SK-N-SH (cell line): ENCODE measurements around the gene CCDC126. TPM values are rescaled to one million over a fixed set of nuclear protein-coding genes. Genes with fewer than 3 reads are reported as not detected.

Experiments
- CTCF ChIA-PET: fragments of 300-600, 350-600 bp; formaldehyde crosslinking; extraction: SDS; loops from one replicate; lab custom pipeline; 2021; lab: Yijun Ruan, JAX
- POLR2A ChIA-PET: fragments of 350-600 bp; sonication (Branson Sonifier 250); formaldehyde crosslinking; extraction: SDS; loops from one replicate; lab custom pipeline; 2020; ENCODE audit warnings: antibody characterized with exemption, inconsistent platforms; lab: Yijun Ruan, JAX
- DNase-seq: peaks from one replicate; pipeline ENCODE4 v3.0.0; 2012
- H2AFZ ChIP-seq: fragments of 200-600 bp; sonication (generic); 2 replicates; pipeline ENCODE4 v1.8.1; 2016; ENCODE audit warnings: antibody characterized with exemption, mild to moderate bottlenecking, low read depth
- H3F3A ChIP-seq: fragments of 200-600 bp; sonication (generic); replicated peaks from 2 replicates; pipeline ENCODE3; 2016; ENCODE audit warnings: antibody characterized with exemption, mild to moderate bottlenecking; ENCODE audit not compliant: insufficient read depth
- H3K27ac ChIP-seq, 2 experiments: fragments of 200-500 bp in 1 of 2; fragments of 200-600 bp in 1 of 2; sonication (Bioruptor generic) in 1 of 2; sonication (generic), shearing (Covaris generic) in 1 of 2; 2 replicates each; pipeline versions ENCODE4 v1.5.1 to v1.6.1; 2014 to 2016; ENCODE audit warnings: low read depth in 2 of 2, inconsistent platforms in 1 of 2, low read length in 1 of 2, mild to moderate bottlenecking in 1 of 2, mixed read lengths in 1 of 2
- H3K27me3 ChIP-seq: fragments of 200-600 bp; sonication (generic), shearing (Covaris generic); 2 replicates; pipeline ENCODE4 v1.6.1; 2016; ENCODE audit warnings: mixed run types; ENCODE audit not compliant: insufficient read depth
- H3K36me3 ChIP-seq, 2 experiments: fragments of 200-500 bp in 1 of 2; fragments of 200-600 bp in 1 of 2; sonication (Bioruptor generic) in 1 of 2; sonication (generic) in 1 of 2; replicated peaks in 1 of 2; 2 replicates each; pipeline versions ENCODE3 to v1.5.1; 2014 to 2016; ENCODE audit warnings: low read length in 1 of 2, mild to moderate bottlenecking in 1 of 2; ENCODE audit not compliant: insufficient read depth in 2 of 2, control insufficient read depth in 1 of 2
- H3K4me1 ChIP-seq, 2 experiments: fragments of 200-500 bp in 1 of 2; fragments of 200-600 bp in 1 of 2; sonication (Bioruptor generic) in 1 of 2; sonication (generic), shearing (Covaris generic) in 1 of 2; 2 replicates each; pipeline versions ENCODE4 v1.5.1 to v1.6.1; 2014 to 2016; ENCODE audit warnings: low read depth in 1 of 2, low read length in 1 of 2, mixed run types in 1 of 2; ENCODE audit not compliant: insufficient read depth in 2 of 2, control insufficient read depth in 1 of 2
- H3K4me2 ChIP-seq: fragments of 200-600 bp; sonication (generic), shearing (Covaris generic); 2 replicates; pipeline ENCODE4 v1.6.1; 2017; ENCODE audit warnings: mixed run types
- H3K4me3 ChIP-seq, 2 experiments: fragments of 200-500 bp in 1 of 2; fragments of 200-600 bp in 1 of 2; sonication (Bioruptor generic) in 1 of 2; sonication (generic), shearing (Covaris generic) in 1 of 2; 2 replicates each; pipeline versions ENCODE4 v1.5.1 to v1.8.1; 2014 to 2016; ENCODE audit warnings: low read depth in 2 of 2, inconsistent platforms in 1 of 2, low read length in 1 of 2, mild to moderate bottlenecking in 1 of 2, mixed read lengths in 1 of 2, moderate library complexity in 1 of 2
- H3K79me2 ChIP-seq: fragments of 200-600 bp; sonication (generic); 2 replicates; pipeline ENCODE4 v1.8.1; 2017; ENCODE audit warnings: mild to moderate bottlenecking; ENCODE audit not compliant: insufficient read depth
- H3K9ac ChIP-seq: fragments of 200-600 bp; sonication (generic); 2 replicates; pipeline ENCODE4 v1.6.1; 2017; ENCODE audit warnings: mixed run types
- H3K9me2 ChIP-seq: fragments of 200-600 bp; sonication (generic); 2 replicates; pipeline ENCODE4 v1.6.1; 2017; ENCODE audit warnings: mixed run types
- H3K9me3 ChIP-seq: fragments of 200-600 bp; sonication (generic); 2 replicates; pipeline ENCODE4 v1.6.1; 2017; ENCODE audit warnings: mixed run types, mild to moderate bottlenecking, moderate library complexity
- H4K20me1 ChIP-seq: fragments of 200-600 bp; sonication (generic); 2 replicates; pipeline ENCODE4 v1.6.1; 2017; ENCODE audit warnings: mild to moderate bottlenecking, mixed run types; ENCODE audit not compliant: insufficient read depth
- ELF1 ChIP-seq: IDR thresholded peaks from 2 replicates; pipeline ENCODE4 v1.4.0; 2012
- EZH2phosphoT487 ChIP-seq: fragments of 200-600 bp; sonication (generic); IDR thresholded peaks from 2 replicates; pipeline ENCODE4 v1.6.1; 2017; ENCODE audit warnings: low read depth, mixed run types, mild to moderate bottlenecking, antibody characterized with exemption, moderate library complexity, borderline replicate concordance
- FOXJ3 ChIP-seq: sonication (generic); formaldehyde crosslinking; IDR thresholded peaks from 2 replicates; pipeline ENCODE4 v1.5.1; 2020; ENCODE audit warnings: mild to moderate bottlenecking, missing genetic modification reagents
- FOXM1 ChIP-seq: IDR thresholded peaks from 2 replicates; pipeline ENCODE4 v1.4.0; 2012; ENCODE audit warnings: low read depth, mild to moderate bottlenecking
- GABPA ChIP-seq: IDR thresholded peaks from 2 replicates; pipeline ENCODE4 v1.4.0; 2012; ENCODE audit warnings: low read depth, mild to moderate bottlenecking
- GATA2 ChIP-seq: sonication (generic); formaldehyde crosslinking; IDR thresholded peaks from 2 replicates; pipeline ENCODE4 v1.5.0; 2020; ENCODE audit warnings: mild to moderate bottlenecking, missing genetic modification reagents
- MEF2A ChIP-seq: IDR thresholded peaks from 2 replicates; pipeline ENCODE4 v1.4.0; 2012; ENCODE audit warnings: low read depth, borderline replicate concordance
- NFIC ChIP-seq: IDR thresholded peaks from 2 replicates; pipeline ENCODE4 v1.4.0; 2012; ENCODE audit warnings: borderline replicate concordance
- NRF1 ChIP-seq: IDR thresholded peaks from 2 replicates; pipeline ENCODE4 v1.6.1; 2012; ENCODE audit warnings: low read depth, mild to moderate bottlenecking, low read length
- RAD21 ChIP-seq: IDR thresholded peaks from 2 replicates; pipeline ENCODE4 v1.6.1; 2012; ENCODE audit warnings: mild to moderate bottlenecking, low read length
- RCOR1 ChIP-seq: fragments of 150-350 bp; IDR thresholded peaks from 2 replicates; pipeline ENCODE4 v1.6.1; 2017; ENCODE audit warnings: antibody characterized with exemption, low read length
- RFX5 ChIP-seq: IDR thresholded peaks from 2 replicates; pipeline ENCODE4 v1.6.1; 2012; ENCODE audit warnings: mild to moderate bottlenecking, improper control_type of control experiment, low read length
- RXRA ChIP-seq: IDR thresholded peaks from 2 replicates; pipeline ENCODE4 v1.4.0; 2012; ENCODE audit warnings: low read depth, mild to moderate bottlenecking, borderline replicate concordance
- SIN3A ChIP-seq: IDR thresholded peaks from 2 replicates; pipeline ENCODE4 v1.6.1; 2012; ENCODE audit warnings: low read depth, mild to moderate bottlenecking, low read length, moderate library complexity, borderline replicate concordance
- SMC3 ChIP-seq: IDR thresholded peaks from 2 replicates; pipeline ENCODE4 v1.6.1; 2012; ENCODE audit warnings: low read depth, low read length, improper control_type of control experiment
- TEAD4 ChIP-seq: IDR thresholded peaks from 2 replicates; pipeline ENCODE4 v1.4.0; 2012; ENCODE audit warnings: mild to moderate bottlenecking, borderline replicate concordance; ENCODE audit not compliant: insufficient read depth
- WGBS: methylation state at CpG from one replicate; pipeline ENCODE4 v1.1.6; 2017; ENCODE audit warnings: low lambda C conversion rate; 5-methylcytosine and 5-hydroxymethylcytosine counted together
- polyA plus RNA-seq, 3 experiments: library from polyadenylated mRNA; depleted of rRNA; stranded (reverse); fragments of >200 nt; gene quantifications; 2 replicates each; pipeline ENCODE4 v1.2.3, GENCODE V29; 2012
- TF ChIP-seq, protein P1 (sequence below): IDR thresholded peaks from 2 replicates; pipeline ENCODE4; 2012
- TF ChIP-seq, protein P2 (sequence below): IDR thresholded peaks from 2 replicates; pipeline ENCODE4 v1.4.0; 2012; ENCODE audit warnings: low read depth, borderline replicate concordance
- TF ChIP-seq, protein P3 (sequence below): fragments of 200-600 bp; sonication (generic); IDR thresholded peaks from 2 replicates; pipeline ENCODE4 v1.6.1; 2017; ENCODE audit warnings: antibody characterized with exemption, mild to moderate bottlenecking, moderate library complexity
- TF ChIP-seq, protein P4 (sequence below): fragments of 150-350 bp; IDR thresholded peaks from 2 replicates; pipeline ENCODE4 v1.6.1; 2017; ENCODE audit warnings: antibody characterized with exemption, low read length, low read depth, borderline replicate concordance

CCDC126 gene
- polyA plus RNA-seq, 1 of the 3 experiments (the other 2 are of a cell fraction), result 5.5 TPM

DNA sequence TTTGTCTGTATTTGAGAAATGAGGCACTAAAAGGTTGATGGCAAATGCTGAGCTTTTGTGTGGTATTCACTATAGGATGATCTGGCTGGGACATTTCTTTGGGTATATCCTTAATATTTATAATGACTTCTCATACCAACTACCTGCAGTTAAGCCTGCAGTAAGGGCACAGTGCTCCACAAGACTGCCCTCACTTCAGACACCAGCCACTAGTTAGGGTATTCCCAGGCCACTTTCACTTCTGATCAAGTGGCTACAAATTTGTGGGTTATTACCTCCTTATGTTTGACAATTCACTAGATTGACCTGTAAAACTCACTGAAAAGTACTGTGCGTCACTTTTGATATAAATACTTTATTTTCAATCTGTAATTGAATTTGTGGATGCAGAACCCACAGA lies 20.3 kb downstream of the CCDC126 start:
- H3K9me3 ChIP-seq, result peaks cover 6% of the 10 kb centered on the region; the same call in 1 of the 2 replicates
- H2AFZ ChIP-seq, result no peak overlapping the region
- H3K9ac ChIP-seq, result no peak overlapping the region
- CTCF ChIA-PET, result interaction anchor here (1.0 to 1.4 kb wide), 2 partner anchors 20 to 71 kb away, joined by 3 read pairs; partner anchors contain the start of gene CCDC126
- no peaks in the 10 kb centered on the region for H4K20me1 ChIP-seq
- no peaks in the 10 kb centered on the region for H3K27me3 ChIP-seq
- H3F3A ChIP-seq, result no peaks in the 10 kb centered on the region
- no peak overlapping the region for H3K4me2 ChIP-seq
- 93% methylated on average over 1 of the region's 1 CpG for WGBS
- POLR2A ChIA-PET, result interaction anchor here (0.6 to 0.8 kb wide), 2 partner anchors 1432 to 1784 kb away, joined by 3 read pairs; no protein-coding TSS in a partner anchor
- peaks cover 0 to 13% of the 10 kb centered on the region in 2 experiments for H3K36me3 ChIP-seq
- H3K4me1 ChIP-seq, result no peaks in the 10 kb centered on the region
- H3K4me3 ChIP-seq, result no peak overlapping the region
- no peaks in the 10 kb centered on the region for H3K79me2 ChIP-seq
- H3K27ac ChIP-seq, result no peak overlapping the region
- DNase-seq, result no peak
- H3K9me2 ChIP-seq, result no peaks in the 10 kb centered on the region
- TF ChIP-seq EZH2phosphoT487, result no peak
- TF ChIP-seq NFIC, result no peak
- TF ChIP-seq RCOR1, result no peak
- TF ChIP-seq RXRA, result no peak
- TF ChIP-seq, protein P1, sequence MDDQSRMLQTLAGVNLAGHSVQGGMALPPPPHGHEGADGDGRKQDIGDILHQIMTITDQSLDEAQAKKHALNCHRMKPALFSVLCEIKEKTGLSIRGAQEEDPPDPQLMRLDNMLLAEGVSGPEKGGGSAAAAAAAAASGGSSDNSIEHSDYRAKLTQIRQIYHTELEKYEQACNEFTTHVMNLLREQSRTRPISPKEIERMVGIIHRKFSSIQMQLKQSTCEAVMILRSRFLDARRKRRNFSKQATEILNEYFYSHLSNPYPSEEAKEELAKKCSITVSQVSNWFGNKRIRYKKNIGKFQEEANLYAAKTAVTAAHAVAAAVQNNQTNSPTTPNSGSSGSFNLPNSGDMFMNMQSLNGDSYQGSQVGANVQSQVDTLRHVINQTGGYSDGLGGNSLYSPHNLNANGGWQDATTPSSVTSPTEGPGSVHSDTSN, result no peak
- no peak for TF ChIP-seq SMC3
- no peak for TF ChIP-seq RAD21
- TF ChIP-seq RFX5, result no peak
- TF ChIP-seq, protein P2, sequence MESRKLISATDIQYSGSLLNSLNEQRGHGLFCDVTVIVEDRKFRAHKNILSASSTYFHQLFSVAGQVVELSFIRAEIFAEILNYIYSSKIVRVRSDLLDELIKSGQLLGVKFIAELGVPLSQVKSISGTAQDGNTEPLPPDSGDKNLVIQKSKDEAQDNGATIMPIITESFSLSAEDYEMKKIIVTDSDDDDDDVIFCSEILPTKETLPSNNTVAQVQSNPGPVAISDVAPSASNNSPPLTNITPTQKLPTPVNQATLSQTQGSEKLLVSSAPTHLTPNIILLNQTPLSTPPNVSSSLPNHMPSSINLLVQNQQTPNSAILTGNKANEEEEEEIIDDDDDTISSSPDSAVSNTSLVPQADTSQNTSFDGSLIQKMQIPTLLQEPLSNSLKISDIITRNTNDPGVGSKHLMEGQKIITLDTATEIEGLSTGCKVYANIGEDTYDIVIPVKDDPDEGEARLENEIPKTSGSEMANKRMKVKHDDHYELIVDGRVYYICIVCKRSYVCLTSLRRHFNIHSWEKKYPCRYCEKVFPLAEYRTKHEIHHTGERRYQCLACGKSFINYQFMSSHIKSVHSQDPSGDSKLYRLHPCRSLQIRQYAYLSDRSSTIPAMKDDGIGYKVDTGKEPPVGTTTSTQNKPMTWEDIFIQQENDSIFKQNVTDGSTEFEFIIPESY, result no peak
- TF ChIP-seq, protein P3, sequence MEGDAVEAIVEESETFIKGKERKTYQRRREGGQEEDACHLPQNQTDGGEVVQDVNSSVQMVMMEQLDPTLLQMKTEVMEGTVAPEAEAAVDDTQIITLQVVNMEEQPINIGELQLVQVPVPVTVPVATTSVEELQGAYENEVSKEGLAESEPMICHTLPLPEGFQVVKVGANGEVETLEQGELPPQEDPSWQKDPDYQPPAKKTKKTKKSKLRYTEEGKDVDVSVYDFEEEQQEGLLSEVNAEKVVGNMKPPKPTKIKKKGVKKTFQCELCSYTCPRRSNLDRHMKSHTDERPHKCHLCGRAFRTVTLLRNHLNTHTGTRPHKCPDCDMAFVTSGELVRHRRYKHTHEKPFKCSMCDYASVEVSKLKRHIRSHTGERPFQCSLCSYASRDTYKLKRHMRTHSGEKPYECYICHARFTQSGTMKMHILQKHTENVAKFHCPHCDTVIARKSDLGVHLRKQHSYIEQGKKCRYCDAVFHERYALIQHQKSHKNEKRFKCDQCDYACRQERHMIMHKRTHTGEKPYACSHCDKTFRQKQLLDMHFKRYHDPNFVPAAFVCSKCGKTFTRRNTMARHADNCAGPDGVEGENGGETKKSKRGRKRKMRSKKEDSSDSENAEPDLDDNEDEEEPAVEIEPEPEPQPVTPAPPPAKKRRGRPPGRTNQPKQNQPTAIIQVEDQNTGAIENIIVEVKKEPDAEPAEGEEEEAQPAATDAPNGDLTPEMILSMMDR, result no peak

DNA sequence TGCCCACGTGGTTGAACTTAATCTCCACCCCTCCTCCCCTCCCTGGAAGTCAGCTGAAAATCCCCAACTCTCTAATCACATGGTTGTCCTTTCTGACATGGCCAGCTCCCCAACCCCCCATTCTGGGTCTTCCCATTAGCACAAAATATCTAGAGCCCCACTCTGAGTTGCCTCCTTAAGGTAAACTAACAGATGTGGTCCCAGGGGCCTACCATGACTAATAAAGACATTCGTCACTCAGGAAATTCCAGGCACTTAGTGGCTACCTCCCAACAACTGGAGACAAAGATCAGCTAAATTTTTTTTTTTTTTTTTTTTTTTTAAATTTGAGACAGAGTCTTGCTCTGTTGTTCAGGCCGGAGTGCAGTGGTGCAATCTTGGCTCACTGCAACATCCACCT lies 21.1 kb downstream of the CCDC126 start:
- no peak overlapping the region for H3K27ac ChIP-seq
- no peak overlapping the region for H3K4me2 ChIP-seq
- no peak overlapping the region for H2AFZ ChIP-seq
- no peak for DNase-seq
- WGBS, result 62% methylated on average over 3 of the region's 3 CpGs
- no peaks in the 10 kb centered on the region for H3K4me1 ChIP-seq
- no peak overlapping the region for H3K9ac ChIP-seq
- H3K4me3 ChIP-seq, result no peak overlapping the region
- peaks cover 0 to 9% of the 10 kb centered on the region in 2 experiments for H3K36me3 ChIP-seq
- no peaks in the 10 kb centered on the region for H4K20me1 ChIP-seq
- no peaks in the 10 kb centered on the region for H3K27me3 ChIP-seq
- H3K79me2 ChIP-seq, result no peaks in the 10 kb centered on the region
- POLR2A ChIA-PET, result interaction anchor here (0.8 kb wide), 1 partner anchor 1783 kb away, joined by 3 read pairs; no protein-coding TSS in a partner anchor
- TF ChIP-seq NRF1 (no peak), ELF1 (no peak), TEAD4 (no peak), FOXM1 (no peak), GABPA (no peak), MEF2A (no peak), SIN3A (no peak), SMC3 (no peak), RXRA (no peak), FOXJ3 (CRISPR knock-in tag) (no peak), GATA2 (CRISPR knock-in tag) (no peak)
- TF ChIP-seq, protein P4, sequence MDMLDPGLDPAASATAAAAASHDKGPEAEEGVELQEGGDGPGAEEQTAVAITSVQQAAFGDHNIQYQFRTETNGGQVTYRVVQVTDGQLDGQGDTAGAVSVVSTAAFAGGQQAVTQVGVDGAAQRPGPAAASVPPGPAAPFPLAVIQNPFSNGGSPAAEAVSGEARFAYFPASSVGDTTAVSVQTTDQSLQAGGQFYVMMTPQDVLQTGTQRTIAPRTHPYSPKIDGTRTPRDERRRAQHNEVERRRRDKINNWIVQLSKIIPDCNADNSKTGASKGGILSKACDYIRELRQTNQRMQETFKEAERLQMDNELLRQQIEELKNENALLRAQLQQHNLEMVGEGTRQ, result no peak
- CTCF ChIA-PET, result interaction anchor here (1.7 kb wide), 1 partner anchor 20 kb away, joined by 3 read pairs; no protein-coding TSS in a partner anchor
- peaks cover 6% of the 10 kb centered on the region; the same call in 1 of the 2 replicates for H3K9me3 ChIP-seq
- H3F3A ChIP-seq, result no peaks in the 10 kb centered on the region
- H3K9me2 ChIP-seq, result no peaks in the 10 kb centered on the region
